Esophagus muscularis mucosa (tissue), 3 donors: ENCODE data around the gene BIRC6.

Experiments used
- CTCF ChIP-seq, 3 experiments: fragments of 200-600 bp in 2 of 3; fragments of 450-650 bp in 1 of 3; sonication (generic) in 2 of 3; IDR thresholded peaks; one replicate each; pipeline ENCODE4 v1.5.1; 2017 to 2019; ENCODE audit warnings: antibody characterized with exemption in 3 of 3, mild to moderate bottlenecking in 2 of 3, moderate library complexity in 1 of 3
- POLR2A ChIP-seq: fragments of 450-650 bp; IDR thresholded peaks from one replicate; pipeline ENCODE4 v1.6.1; 2017; ENCODE audit warnings: antibody characterized with exemption, moderate library complexity, mild to moderate bottlenecking, low read depth

- TF ChIP-seq POLR2A (no peak), CTCF (IDR thresholded peaks at IDR 0.05) (no peak)
These were observed 117.6 kb downstream of the BIRC6 start for GRCh38 chr2:32474381-32474780.
